Fibroblast of pulmonary artery (primary cell): ENCODE measurements around the gene PDZRN3.

ENCODE experiments used
- DNase-seq: peaks from one replicate; pipeline ENCODE4 v3.0.0-alpha.2; 2010; ENCODE audit warnings: low read depth
- H3K4me3 ChIP-seq: replicated peaks from 2 replicates; pipeline ENCODE4 v1.5.1; 2011; ENCODE audit warnings: low read depth, mild to moderate bottlenecking, control low read depth, low read length, moderate library complexity
- CTCF ChIP-seq: IDR thresholded peaks from 2 replicates; pipeline ENCODE4 v1.5.1; 2011; ENCODE audit warnings: mild to moderate bottlenecking, control low read depth, low read length, inconsistent platforms; ENCODE audit errors: missing control alignments

Gene PDZRN3

GRCh38 chr3:73605412-73605811 lies 19.3 kb downstream of the PDZRN3 start:
- no peak overlapping the region for H3K4me3 ChIP-seq
- peak; percentile 92 for DNase-seq

GRCh38 chr3:73604451-73604850 lies 20.3 kb downstream of the PDZRN3 start:
- TF ChIP-seq CTCF = no peak
- no peak overlapping the region for H3K4me3 ChIP-seq
- DNase-seq = no peak

More at GRCh38 chr3:73605412-73605811, 19.3 kb downstream of the PDZRN3 start:
- TF ChIP-seq CTCF = no peak

GRCh38 chr3:73603762-73604171 lies 21.0 kb downstream of the PDZRN3 start:
- DNase-seq = peak; percentile 37
- H3K4me3 ChIP-seq = no peak overlapping the region

GRCh38 chr3:73602170-73602569 lies 22.6 kb downstream of the PDZRN3 start:
- peak; percentile 74 for DNase-seq
- no peak for TF ChIP-seq CTCF
- H3K4me3 ChIP-seq = no peak overlapping the region

More at GRCh38 chr3:73603762-73604171, 21.0 kb downstream of the PDZRN3 start:
- TF ChIP-seq CTCF = no peak

GRCh38 chr3:73601481-73601880 lies 23.3 kb downstream of the PDZRN3 start:
- no peak for DNase-seq
- no peak for TF ChIP-seq CTCF
- no peak overlapping the region for H3K4me3 ChIP-seq

GRCh38 chr3:73601011-73601410 lies 23.7 kb downstream of the PDZRN3 start:
- H3K4me3 ChIP-seq = no peak overlapping the region
- no peak for TF ChIP-seq CTCF
- DNase-seq = peak; percentile 69

- TF ChIP-seq CTCF = no peak
- peak; percentile 97 for DNase-seq
- no peak overlapping the region for H3K4me3 ChIP-seq
These were observed 24.3 kb downstream of the PDZRN3 start for GRCh38 chr3:73600293-73600938.
